Retinal pigment epithelial cell (primary cell): Measurements from ENCODE around the gene DCP1A.

ENCODE experiments used
- DNase-seq: peaks from one replicate; pipeline ENCODE4 v3.0.0-alpha.2; 2010; ENCODE audit warnings: low read depth
- H3K4me3 ChIP-seq: 2 replicates; pipeline ENCODE4 v1.5.1; 2011; ENCODE audit warnings: mild to moderate bottlenecking, low read length, control low read depth, moderate library complexity
- TF ChIP-seq, protein P1 (sequence below): conservative IDR thresholded peaks from 2 replicates; pipeline ENCODE4 v1.5.1; 2011; ENCODE audit warnings: low read depth, low read length, control low read depth, inconsistent platforms

DCP1A gene

DNA sequence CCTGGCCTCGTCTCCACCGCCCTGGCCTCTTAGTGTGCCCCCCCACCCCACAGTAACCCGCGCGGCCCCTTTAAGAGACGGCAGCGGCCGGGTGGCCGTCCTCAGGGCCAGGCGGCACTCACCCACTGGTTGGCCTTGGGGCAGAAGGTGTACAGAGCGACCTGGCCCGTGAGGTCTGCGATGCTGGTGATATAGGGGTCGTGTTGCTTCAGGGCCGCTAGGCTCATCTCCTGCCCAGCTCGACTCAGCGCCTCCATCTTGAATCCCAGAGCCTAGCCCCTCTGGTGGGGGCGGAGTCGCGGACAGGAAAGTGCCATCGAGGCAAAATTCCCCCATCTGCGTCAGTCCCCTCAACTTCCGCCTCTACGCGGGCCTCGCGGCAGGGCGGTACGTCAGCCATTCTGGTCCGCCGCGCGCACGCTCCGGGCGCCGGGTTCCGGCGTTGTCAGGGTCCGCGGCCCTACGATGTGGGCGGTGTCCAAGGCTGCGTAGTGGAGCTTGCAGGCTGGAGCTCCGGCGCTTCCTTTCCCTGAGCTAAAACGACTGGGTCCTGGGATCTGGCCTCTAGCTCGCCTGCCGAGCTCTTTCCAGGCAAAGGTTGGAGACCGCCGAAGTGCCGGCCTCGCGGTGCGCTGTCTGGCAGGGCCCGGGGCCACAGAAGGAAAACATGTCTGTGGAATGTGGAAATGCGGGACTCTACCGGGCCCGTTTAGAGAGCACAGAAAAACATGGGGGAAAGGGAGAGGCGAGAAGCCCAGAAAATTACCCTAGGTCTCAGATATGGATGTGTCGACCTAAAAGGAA, at the start of gene DCP1A:
DCP1A (minus strand) TSS at position 283 of the 804 bp plus-strand sequence; CDS start at position 257, 26 bp downstream.
- DNase-seq, result peak; percentile 92
- TF ChIP-seq, protein P1, sequence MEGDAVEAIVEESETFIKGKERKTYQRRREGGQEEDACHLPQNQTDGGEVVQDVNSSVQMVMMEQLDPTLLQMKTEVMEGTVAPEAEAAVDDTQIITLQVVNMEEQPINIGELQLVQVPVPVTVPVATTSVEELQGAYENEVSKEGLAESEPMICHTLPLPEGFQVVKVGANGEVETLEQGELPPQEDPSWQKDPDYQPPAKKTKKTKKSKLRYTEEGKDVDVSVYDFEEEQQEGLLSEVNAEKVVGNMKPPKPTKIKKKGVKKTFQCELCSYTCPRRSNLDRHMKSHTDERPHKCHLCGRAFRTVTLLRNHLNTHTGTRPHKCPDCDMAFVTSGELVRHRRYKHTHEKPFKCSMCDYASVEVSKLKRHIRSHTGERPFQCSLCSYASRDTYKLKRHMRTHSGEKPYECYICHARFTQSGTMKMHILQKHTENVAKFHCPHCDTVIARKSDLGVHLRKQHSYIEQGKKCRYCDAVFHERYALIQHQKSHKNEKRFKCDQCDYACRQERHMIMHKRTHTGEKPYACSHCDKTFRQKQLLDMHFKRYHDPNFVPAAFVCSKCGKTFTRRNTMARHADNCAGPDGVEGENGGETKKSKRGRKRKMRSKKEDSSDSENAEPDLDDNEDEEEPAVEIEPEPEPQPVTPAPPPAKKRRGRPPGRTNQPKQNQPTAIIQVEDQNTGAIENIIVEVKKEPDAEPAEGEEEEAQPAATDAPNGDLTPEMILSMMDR, result no peak
- peak within 1 kb of the TSS; percentile 98 for H3K4me3 ChIP-seq

DNA sequence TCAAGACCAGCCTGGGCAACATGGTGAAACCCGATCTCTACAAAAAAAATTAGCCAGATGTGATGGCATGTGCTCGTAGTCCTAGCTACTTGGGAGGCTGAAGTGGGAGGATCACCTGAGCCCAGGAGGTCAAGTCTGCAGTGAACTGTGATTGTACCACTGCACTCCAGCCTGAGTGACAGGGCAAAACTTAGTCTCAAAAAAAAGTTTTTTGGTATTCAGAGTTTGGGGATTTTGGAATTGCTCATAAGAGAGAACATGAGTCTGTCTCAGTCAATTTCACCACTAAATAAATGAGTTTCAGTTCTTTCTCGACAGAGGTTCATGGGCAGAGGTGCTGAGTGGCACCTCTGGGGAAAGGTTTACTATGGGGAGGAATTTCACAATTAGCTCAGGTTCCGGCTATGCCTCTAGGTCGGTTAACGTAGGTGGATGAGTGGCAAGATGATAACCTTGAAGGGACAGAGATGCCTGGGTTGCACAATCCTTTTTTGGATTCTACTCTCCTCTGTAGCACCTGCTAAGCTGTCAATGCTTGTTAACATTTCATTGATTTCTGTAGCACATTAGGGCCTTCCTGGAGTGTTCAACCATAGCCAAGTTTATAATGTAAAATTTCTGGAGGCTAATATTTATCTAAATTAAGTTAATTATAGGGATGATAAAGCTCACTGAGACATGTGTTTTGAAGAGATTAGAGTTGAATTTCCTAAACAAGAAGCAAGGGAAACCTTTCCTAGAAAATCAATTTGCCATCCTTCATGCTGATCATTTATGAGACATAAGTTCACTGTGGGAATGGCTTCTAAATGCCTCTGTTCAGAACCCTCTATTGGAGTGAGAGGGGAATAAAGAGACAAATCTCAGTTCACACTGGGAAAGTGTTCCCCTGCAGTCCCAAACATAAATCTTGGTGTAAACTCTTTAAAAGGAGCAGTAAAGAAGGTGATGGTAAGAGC, 37.4 kb upstream of the DCP1A start:
- H3K4me3 ChIP-seq, result no peak overlapping the region
- no peak for DNase-seq
- TF ChIP-seq, protein P1, result no peak

DNA sequence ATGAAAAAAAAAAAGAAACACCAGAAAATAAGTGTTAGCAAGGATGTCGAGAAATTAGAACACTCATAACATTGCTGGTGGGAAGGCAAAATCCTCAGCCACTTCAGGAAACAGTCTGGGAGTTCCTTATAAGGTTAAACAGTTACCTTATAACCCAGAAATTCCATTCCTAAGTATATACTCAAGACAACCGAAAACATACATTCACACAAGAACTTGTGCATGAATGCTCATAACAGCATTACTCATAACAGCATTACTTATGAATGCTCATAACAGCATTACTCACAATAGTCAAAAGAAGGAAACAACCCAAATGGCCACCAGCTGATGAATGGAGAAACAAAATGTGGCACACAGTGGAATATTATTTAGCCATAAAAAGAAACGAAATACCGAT, 34.8 kb upstream of the DCP1A start:
- H3K4me3 ChIP-seq, result no peak overlapping the region
- peak; percentile 14 for DNase-seq
- TF ChIP-seq, protein P1, result no peak

DNA sequence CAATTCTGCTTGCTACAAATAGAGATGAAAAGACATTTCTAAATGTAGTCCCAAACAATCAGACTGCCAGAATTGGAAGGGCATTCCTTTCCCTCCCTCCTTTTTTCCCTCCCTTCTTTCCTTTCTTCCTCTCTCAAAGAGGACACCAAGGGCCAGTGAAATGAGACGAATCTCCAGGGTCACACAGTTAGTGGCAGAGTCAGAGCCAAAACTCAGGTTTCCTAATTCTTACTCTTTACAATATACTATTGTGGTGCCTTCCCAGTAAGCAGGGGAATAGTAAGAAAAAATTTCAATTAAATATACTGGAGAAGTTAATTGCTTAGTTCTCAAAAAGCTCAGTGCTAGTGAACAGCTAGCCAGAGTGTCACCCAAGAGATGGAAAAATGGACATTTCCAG, 33.0 kb upstream of the DCP1A start:
- H3K4me3 ChIP-seq, result no peak overlapping the region
- no peak for DNase-seq
- TF ChIP-seq, protein P1, result no peak

DNA sequence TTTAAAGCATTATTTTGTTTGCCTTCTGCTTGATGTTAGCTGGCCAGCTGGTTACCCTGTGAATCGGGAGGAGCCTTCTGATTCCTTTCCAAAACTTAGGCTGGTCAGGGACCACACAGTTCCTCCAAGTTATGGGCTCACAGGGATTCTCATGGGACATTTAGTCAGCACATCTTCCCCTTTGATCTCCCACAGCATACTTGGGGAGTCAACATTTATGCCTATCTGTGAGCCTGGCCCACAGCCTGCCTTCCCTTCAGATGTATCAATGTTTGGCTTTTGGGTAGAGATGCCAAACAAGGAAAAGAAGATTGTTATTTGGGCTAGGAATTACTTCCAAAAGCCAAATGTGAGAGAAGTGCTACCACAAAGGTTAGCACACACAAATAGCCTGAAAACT, 32.6 kb upstream of the DCP1A start:
- TF ChIP-seq, protein P1, result no peak
- H3K4me3 ChIP-seq, result no peak overlapping the region
- no peak for DNase-seq

DNA sequence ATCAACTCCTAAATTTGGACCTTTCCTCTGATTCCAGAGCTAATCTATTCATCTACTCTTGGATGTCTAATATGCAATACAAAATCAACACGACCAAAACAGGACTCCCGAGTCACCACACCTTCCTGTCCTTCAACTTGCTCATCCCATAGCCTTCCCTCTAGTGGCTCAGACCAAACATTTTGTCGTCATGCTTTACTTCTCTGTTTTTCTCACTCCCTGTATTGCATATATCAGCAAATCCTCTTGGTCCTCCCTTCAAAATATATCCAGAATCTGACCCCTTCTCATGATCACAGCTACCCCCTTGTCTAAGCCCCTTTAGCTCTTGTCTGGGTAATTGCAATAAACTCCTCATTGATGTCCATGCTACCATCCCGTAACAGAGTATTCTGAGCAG, 30.5 kb upstream of the DCP1A start:
- TF ChIP-seq, protein P1, result no peak
- no peak for DNase-seq

More for the DNA sequence above, 30.5 kb upstream of the DCP1A start:
- H3K4me3 ChIP-seq, result no peak overlapping the region
